SK-N-SH (cell line): ENCODE measurements around the gene MS4A4E. TPM values are rescaled to one million over a fixed set of nuclear protein-coding genes. Genes with fewer than 3 reads are reported as not detected.

Experiments used
- CTCF ChIA-PET: fragments of 300-600, 350-600 bp; formaldehyde crosslinking; extraction: SDS; loops from one replicate; lab custom pipeline; 2021; lab: Yijun Ruan, JAX
- POLR2A ChIA-PET: fragments of 350-600 bp; sonication (Branson Sonifier 250); formaldehyde crosslinking; extraction: SDS; loops from one replicate; lab custom pipeline; 2020; ENCODE audit warnings: antibody characterized with exemption, inconsistent platforms; lab: Yijun Ruan, JAX
- DNase-seq: peaks from one replicate; pipeline ENCODE4 v3.0.0; 2012
- H2AFZ ChIP-seq: fragments of 200-600 bp; sonication (generic); 2 replicates; pipeline ENCODE4 v1.8.1; 2016; ENCODE audit warnings: antibody characterized with exemption, mild to moderate bottlenecking, low read depth
- H3F3A ChIP-seq: fragments of 200-600 bp; sonication (generic); replicated peaks from 2 replicates; pipeline ENCODE3; 2016; ENCODE audit warnings: antibody characterized with exemption, mild to moderate bottlenecking; ENCODE audit not compliant: insufficient read depth
- H3K27ac ChIP-seq, 2 experiments: fragments of 200-500 bp in 1 of 2; fragments of 200-600 bp in 1 of 2; sonication (Bioruptor generic) in 1 of 2; sonication (generic), shearing (Covaris generic) in 1 of 2; 2 replicates each; pipeline versions ENCODE4 v1.5.1 to v1.6.1; 2014 to 2016; ENCODE audit warnings: low read depth in 2 of 2, inconsistent platforms in 1 of 2, low read length in 1 of 2, mild to moderate bottlenecking in 1 of 2, mixed read lengths in 1 of 2
- H3K27me3 ChIP-seq: fragments of 200-600 bp; sonication (generic), shearing (Covaris generic); 2 replicates; pipeline ENCODE4 v1.6.1; 2016; ENCODE audit warnings: mixed run types; ENCODE audit not compliant: insufficient read depth
- H3K36me3 ChIP-seq, 2 experiments: fragments of 200-500 bp in 1 of 2; fragments of 200-600 bp in 1 of 2; sonication (Bioruptor generic) in 1 of 2; sonication (generic) in 1 of 2; replicated peaks in 1 of 2; 2 replicates each; pipeline versions ENCODE3 to v1.5.1; 2014 to 2016; ENCODE audit warnings: low read length in 1 of 2, mild to moderate bottlenecking in 1 of 2; ENCODE audit not compliant: insufficient read depth in 2 of 2, control insufficient read depth in 1 of 2
- H3K4me1 ChIP-seq, 2 experiments: fragments of 200-500 bp in 1 of 2; fragments of 200-600 bp in 1 of 2; sonication (Bioruptor generic) in 1 of 2; sonication (generic), shearing (Covaris generic) in 1 of 2; 2 replicates each; pipeline versions ENCODE4 v1.5.1 to v1.6.1; 2014 to 2016; ENCODE audit warnings: low read depth in 1 of 2, low read length in 1 of 2, mixed run types in 1 of 2; ENCODE audit not compliant: insufficient read depth in 2 of 2, control insufficient read depth in 1 of 2
- H3K4me2 ChIP-seq: fragments of 200-600 bp; sonication (generic), shearing (Covaris generic); 2 replicates; pipeline ENCODE4 v1.6.1; 2017; ENCODE audit warnings: mixed run types
- H3K4me3 ChIP-seq, 2 experiments: fragments of 200-500 bp in 1 of 2; fragments of 200-600 bp in 1 of 2; sonication (Bioruptor generic) in 1 of 2; sonication (generic), shearing (Covaris generic) in 1 of 2; 2 replicates each; pipeline versions ENCODE4 v1.5.1 to v1.8.1; 2014 to 2016; ENCODE audit warnings: low read depth in 2 of 2, inconsistent platforms in 1 of 2, low read length in 1 of 2, mild to moderate bottlenecking in 1 of 2, mixed read lengths in 1 of 2, moderate library complexity in 1 of 2
- H3K79me2 ChIP-seq: fragments of 200-600 bp; sonication (generic); 2 replicates; pipeline ENCODE4 v1.8.1; 2017; ENCODE audit warnings: mild to moderate bottlenecking; ENCODE audit not compliant: insufficient read depth
- H3K9ac ChIP-seq: fragments of 200-600 bp; sonication (generic); 2 replicates; pipeline ENCODE4 v1.6.1; 2017; ENCODE audit warnings: mixed run types
- H3K9me2 ChIP-seq: fragments of 200-600 bp; sonication (generic); 2 replicates; pipeline ENCODE4 v1.6.1; 2017; ENCODE audit warnings: mixed run types
- H3K9me3 ChIP-seq: fragments of 200-600 bp; sonication (generic); 2 replicates; pipeline ENCODE4 v1.6.1; 2017; ENCODE audit warnings: mixed run types, mild to moderate bottlenecking, moderate library complexity
- H4K20me1 ChIP-seq: fragments of 200-600 bp; sonication (generic); 2 replicates; pipeline ENCODE4 v1.6.1; 2017; ENCODE audit warnings: mild to moderate bottlenecking, mixed run types; ENCODE audit not compliant: insufficient read depth
- CHD2 ChIP-seq: fragments of 150-350 bp; IDR thresholded peaks from 2 replicates; pipeline ENCODE4 v1.6.1; 2018; ENCODE audit warnings: low read length; ENCODE audit not compliant: partially characterized antibody
- ELF1 ChIP-seq: IDR thresholded peaks from 2 replicates; pipeline ENCODE4 v1.4.0; 2012
- EP300 ChIP-seq, 2 experiments: IDR thresholded peaks; 2 replicates each; pipeline versions ENCODE4 v1.4.0 to v1.6.1; 2012; ENCODE audit warnings: borderline replicate concordance in 1 of 2, low read depth in 1 of 2, low read length in 1 of 2
- GABPA ChIP-seq: IDR thresholded peaks from 2 replicates; pipeline ENCODE4 v1.4.0; 2012; ENCODE audit warnings: low read depth, mild to moderate bottlenecking
- GATA2 ChIP-seq: sonication (generic); formaldehyde crosslinking; IDR thresholded peaks from 2 replicates; pipeline ENCODE4 v1.5.0; 2020; ENCODE audit warnings: mild to moderate bottlenecking, missing genetic modification reagents
- MEF2A ChIP-seq: IDR thresholded peaks from 2 replicates; pipeline ENCODE4 v1.4.0; 2012; ENCODE audit warnings: low read depth, borderline replicate concordance
- NFIC ChIP-seq: IDR thresholded peaks from 2 replicates; pipeline ENCODE4 v1.4.0; 2012; ENCODE audit warnings: borderline replicate concordance
- POLR2AphosphoS5 ChIP-seq: IDR thresholded peaks from 2 replicates; pipeline ENCODE4 v1.6.1; 2012; ENCODE audit warnings: low read depth, low read length
- RAD21 ChIP-seq: IDR thresholded peaks from 2 replicates; pipeline ENCODE4 v1.6.1; 2012; ENCODE audit warnings: mild to moderate bottlenecking, low read length
- RCOR1 ChIP-seq: fragments of 150-350 bp; IDR thresholded peaks from 2 replicates; pipeline ENCODE4 v1.6.1; 2017; ENCODE audit warnings: antibody characterized with exemption, low read length
- RFX5 ChIP-seq: IDR thresholded peaks from 2 replicates; pipeline ENCODE4 v1.6.1; 2012; ENCODE audit warnings: mild to moderate bottlenecking, improper control_type of control experiment, low read length
- SIN3A ChIP-seq: IDR thresholded peaks from 2 replicates; pipeline ENCODE4 v1.6.1; 2012; ENCODE audit warnings: low read depth, mild to moderate bottlenecking, low read length, moderate library complexity, borderline replicate concordance
- TAF1 ChIP-seq: IDR thresholded peaks from 2 replicates; pipeline ENCODE4 v1.6.1; 2012; ENCODE audit warnings: low read depth, mild to moderate bottlenecking, low read length, moderate library complexity, borderline replicate concordance
- TEAD4 ChIP-seq: IDR thresholded peaks from 2 replicates; pipeline ENCODE4 v1.4.0; 2012; ENCODE audit warnings: mild to moderate bottlenecking, borderline replicate concordance; ENCODE audit not compliant: insufficient read depth
- YY1 ChIP-seq: IDR thresholded peaks from 2 replicates; pipeline ENCODE4 v1.4.0; 2012; ENCODE audit warnings: low read depth, mild to moderate bottlenecking
- WGBS: methylation state at CpG from one replicate; pipeline ENCODE4 v1.1.6; 2017; ENCODE audit warnings: low lambda C conversion rate; 5-methylcytosine and 5-hydroxymethylcytosine counted together
- polyA plus RNA-seq, 3 experiments: library from polyadenylated mRNA; depleted of rRNA; stranded (reverse); fragments of >200 nt; gene quantifications; 2 replicates each; pipeline ENCODE4 v1.2.3, GENCODE V29; 2012
- TF ChIP-seq, protein P1 (sequence below): IDR thresholded peaks from 2 replicates; pipeline ENCODE4 v1.4.0; 2012; ENCODE audit warnings: low read depth, borderline replicate concordance
- TF ChIP-seq, protein P2 (sequence below): fragments of 150-350 bp; IDR thresholded peaks from 2 replicates; pipeline ENCODE4 v1.6.1; 2017; ENCODE audit warnings: antibody characterized with exemption, low read length, low read depth, borderline replicate concordance
- TF ChIP-seq, protein P3 (sequence below): IDR thresholded peaks from 2 replicates; pipeline ENCODE4 v1.4.0; 2012; ENCODE audit warnings: low read depth
- TF ChIP-seq, protein P4 (sequence below): IDR thresholded peaks from 2 replicates; pipeline ENCODE4 v1.6.1; 2012; ENCODE audit warnings: mild to moderate bottlenecking, low read depth, low read length, moderate library complexity

Gene MS4A4E
- polyA plus RNA-seq, 1 of the 3 experiments (the other 2 are of a cell fraction), result not detected

DNA sequence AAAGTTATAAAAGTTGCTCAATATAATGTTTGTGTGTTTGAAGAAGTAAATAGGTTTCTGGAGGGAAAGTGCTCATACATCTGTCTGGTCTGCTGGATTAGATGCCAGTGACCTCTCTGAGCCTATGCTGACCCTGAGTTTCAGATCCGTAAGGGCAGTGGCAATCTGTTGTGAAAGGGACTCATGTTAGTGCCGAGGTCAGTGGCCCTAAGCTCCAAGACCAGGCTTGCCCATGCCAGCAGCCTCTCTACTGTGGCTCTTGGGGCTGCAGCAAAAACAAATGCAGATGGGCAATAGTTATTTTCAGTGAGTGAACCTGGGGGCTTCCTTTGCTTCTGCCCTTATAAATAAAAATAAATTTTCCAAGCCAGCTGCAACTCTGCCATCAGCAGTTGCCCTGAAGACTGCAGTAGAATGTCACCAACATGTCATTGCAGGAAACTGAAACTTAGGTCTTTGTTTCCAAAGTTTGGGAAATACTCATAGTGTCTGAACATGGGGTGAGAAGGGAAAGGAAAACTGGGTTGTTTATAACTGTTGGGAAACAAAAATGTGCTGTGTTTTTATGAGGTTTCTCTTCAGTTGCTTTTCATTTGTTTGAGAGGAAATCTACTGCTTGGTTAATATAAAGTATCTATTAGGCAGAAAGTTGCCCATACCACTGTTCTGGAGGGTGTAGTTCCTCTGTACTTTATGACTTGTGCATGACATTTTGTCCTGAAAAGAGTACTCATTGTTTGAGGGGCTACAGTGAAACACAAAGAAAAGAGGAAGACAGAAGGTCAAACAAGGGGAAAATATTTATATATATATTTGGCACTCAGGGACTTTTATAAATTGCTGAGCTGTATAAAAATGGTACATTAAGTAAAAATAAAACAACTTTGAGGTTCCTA, 9.5 kb upstream of the MS4A4E start:
- TF ChIP-seq NFIC (no peak), SIN3A (no peak), TEAD4 (no peak), ELF1 (no peak), RAD21 (no peak), GABPA (no peak), YY1 (no peak), CHD2 (no peak), POLR2AphosphoS5 (no peak), TAF1 (no peak), EP300 (IDR thresholded peaks at IDR 0.05; ENCODE audit: borderline replicate concordance in 1 of 2, low read depth in 1 of 2, low read length in 1 of 2) (no peak), RCOR1 (no peak), GATA2 (CRISPR knock-in tag) (no peak), RFX5 (no peak), MEF2A (no peak)
- TF ChIP-seq, protein P1, sequence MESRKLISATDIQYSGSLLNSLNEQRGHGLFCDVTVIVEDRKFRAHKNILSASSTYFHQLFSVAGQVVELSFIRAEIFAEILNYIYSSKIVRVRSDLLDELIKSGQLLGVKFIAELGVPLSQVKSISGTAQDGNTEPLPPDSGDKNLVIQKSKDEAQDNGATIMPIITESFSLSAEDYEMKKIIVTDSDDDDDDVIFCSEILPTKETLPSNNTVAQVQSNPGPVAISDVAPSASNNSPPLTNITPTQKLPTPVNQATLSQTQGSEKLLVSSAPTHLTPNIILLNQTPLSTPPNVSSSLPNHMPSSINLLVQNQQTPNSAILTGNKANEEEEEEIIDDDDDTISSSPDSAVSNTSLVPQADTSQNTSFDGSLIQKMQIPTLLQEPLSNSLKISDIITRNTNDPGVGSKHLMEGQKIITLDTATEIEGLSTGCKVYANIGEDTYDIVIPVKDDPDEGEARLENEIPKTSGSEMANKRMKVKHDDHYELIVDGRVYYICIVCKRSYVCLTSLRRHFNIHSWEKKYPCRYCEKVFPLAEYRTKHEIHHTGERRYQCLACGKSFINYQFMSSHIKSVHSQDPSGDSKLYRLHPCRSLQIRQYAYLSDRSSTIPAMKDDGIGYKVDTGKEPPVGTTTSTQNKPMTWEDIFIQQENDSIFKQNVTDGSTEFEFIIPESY, result no peak
- TF ChIP-seq, protein P2, sequence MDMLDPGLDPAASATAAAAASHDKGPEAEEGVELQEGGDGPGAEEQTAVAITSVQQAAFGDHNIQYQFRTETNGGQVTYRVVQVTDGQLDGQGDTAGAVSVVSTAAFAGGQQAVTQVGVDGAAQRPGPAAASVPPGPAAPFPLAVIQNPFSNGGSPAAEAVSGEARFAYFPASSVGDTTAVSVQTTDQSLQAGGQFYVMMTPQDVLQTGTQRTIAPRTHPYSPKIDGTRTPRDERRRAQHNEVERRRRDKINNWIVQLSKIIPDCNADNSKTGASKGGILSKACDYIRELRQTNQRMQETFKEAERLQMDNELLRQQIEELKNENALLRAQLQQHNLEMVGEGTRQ, result no peak
- TF ChIP-seq, protein P3, sequence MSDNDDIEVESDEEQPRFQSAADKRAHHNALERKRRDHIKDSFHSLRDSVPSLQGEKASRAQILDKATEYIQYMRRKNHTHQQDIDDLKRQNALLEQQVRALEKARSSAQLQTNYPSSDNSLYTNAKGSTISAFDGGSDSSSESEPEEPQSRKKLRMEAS, result no peak
- TF ChIP-seq, protein P4, sequence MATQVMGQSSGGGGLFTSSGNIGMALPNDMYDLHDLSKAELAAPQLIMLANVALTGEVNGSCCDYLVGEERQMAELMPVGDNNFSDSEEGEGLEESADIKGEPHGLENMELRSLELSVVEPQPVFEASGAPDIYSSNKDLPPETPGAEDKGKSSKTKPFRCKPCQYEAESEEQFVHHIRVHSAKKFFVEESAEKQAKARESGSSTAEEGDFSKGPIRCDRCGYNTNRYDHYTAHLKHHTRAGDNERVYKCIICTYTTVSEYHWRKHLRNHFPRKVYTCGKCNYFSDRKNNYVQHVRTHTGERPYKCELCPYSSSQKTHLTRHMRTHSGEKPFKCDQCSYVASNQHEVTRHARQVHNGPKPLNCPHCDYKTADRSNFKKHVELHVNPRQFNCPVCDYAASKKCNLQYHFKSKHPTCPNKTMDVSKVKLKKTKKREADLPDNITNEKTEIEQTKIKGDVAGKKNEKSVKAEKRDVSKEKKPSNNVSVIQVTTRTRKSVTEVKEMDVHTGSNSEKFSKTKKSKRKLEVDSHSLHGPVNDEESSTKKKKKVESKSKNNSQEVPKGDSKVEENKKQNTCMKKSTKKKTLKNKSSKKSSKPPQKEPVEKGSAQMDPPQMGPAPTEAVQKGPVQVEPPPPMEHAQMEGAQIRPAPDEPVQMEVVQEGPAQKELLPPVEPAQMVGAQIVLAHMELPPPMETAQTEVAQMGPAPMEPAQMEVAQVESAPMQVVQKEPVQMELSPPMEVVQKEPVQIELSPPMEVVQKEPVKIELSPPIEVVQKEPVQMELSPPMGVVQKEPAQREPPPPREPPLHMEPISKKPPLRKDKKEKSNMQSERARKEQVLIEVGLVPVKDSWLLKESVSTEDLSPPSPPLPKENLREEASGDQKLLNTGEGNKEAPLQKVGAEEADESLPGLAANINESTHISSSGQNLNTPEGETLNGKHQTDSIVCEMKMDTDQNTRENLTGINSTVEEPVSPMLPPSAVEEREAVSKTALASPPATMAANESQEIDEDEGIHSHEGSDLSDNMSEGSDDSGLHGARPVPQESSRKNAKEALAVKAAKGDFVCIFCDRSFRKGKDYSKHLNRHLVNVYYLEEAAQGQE, result no peak
- no peak for DNase-seq
- no peaks in the 10 kb centered on the region for H3K9me3 ChIP-seq
- H3K9ac ChIP-seq, result no peak overlapping the region
- H3K4me2 ChIP-seq, result no peak overlapping the region
- H3K4me3 ChIP-seq, result no peak overlapping the region
- WGBS, result 0% methylated on average over 1 of the region's 2 CpGs
- no peaks in the 10 kb centered on the region for H3K9me2 ChIP-seq
- H3K27me3 ChIP-seq, result no peaks in the 10 kb centered on the region; the same call in 1 of the 2 replicates
- no peaks in the 10 kb centered on the region for H3K36me3 ChIP-seq
- H3F3A ChIP-seq, result no peaks in the 10 kb centered on the region
- no peak overlapping the region for H3K27ac ChIP-seq
- H3K79me2 ChIP-seq, result no peaks in the 10 kb centered on the region
- ChIA-PET CTCF (interaction anchor here (0.8 to 2.5 kb wide), 5 partner anchors 13 to 72 kb away, joined by 3 to 13 read pairs (median 5); no protein-coding TSS in a partner anchor), POLR2A (no interaction called here)
- no peaks in the 10 kb centered on the region for H3K4me1 ChIP-seq
- H4K20me1 ChIP-seq, result no peaks in the 10 kb centered on the region
- no peak overlapping the region for H2AFZ ChIP-seq
